Endothelial cell (in vitro differentiated cells): ENCODE results near the gene SMC6. TPM values are rescaled to one million over a fixed set of nuclear protein-coding genes. Genes with fewer than 3 reads are reported as not detected.

Source experiments
- DNase-seq: peaks from one replicate; pipeline ENCODE4 v3.0.0; 2021; ENCODE audit warnings: low spot score
- H3K27ac Mint-ChIP-seq: one replicate; pipeline ENCODE4 v1.8.0; 2021; ENCODE audit warnings: mixed read lengths, inconsistent platforms; ENCODE audit not compliant: unreplicated experiment
- H3K27me3 Mint-ChIP-seq: one replicate; pipeline ENCODE4 v1.8.0; 2021; ENCODE audit warnings: mild to moderate bottlenecking, moderate library complexity, mixed read lengths, inconsistent platforms; ENCODE audit not compliant: unreplicated experiment
- H3K36me3 Mint-ChIP-seq: one replicate; pipeline ENCODE4 v1.8.0; 2021; ENCODE audit warnings: mild to moderate bottlenecking, low read depth, mixed read lengths, inconsistent platforms; ENCODE audit not compliant: unreplicated experiment
- H3K4me1 Mint-ChIP-seq: one replicate; pipeline ENCODE4 v1.8.0; 2021; ENCODE audit warnings: mild to moderate bottlenecking, mixed read lengths, inconsistent platforms; ENCODE audit not compliant: unreplicated experiment
- H3K4me3 Mint-ChIP-seq: one replicate; pipeline ENCODE4 v1.8.0; 2021; ENCODE audit warnings: mild to moderate bottlenecking, mixed read lengths, inconsistent platforms; ENCODE audit not compliant: unreplicated experiment
- H3K9me3 Mint-ChIP-seq: one replicate; pipeline ENCODE4 v1.8.0; 2021; ENCODE audit warnings: mixed read lengths, inconsistent platforms; ENCODE audit not compliant: unreplicated experiment
- CTCF ChIP-seq: fragments of 200-600 bp; sonication (generic); IDR thresholded peaks from one replicate; pipeline ENCODE4 v1.5.0; 2021; ENCODE audit warnings: antibody characterized with exemption; ENCODE audit not compliant: unreplicated experiment
- total RNA-seq: library from RNA; stranded (reverse); fragmentation: NEBNext Ultra II Directional; extraction: Animal tissue kit (Norgen Biotek cat#: 25700); gene quantifications from one replicate; pipeline ENCODE4 v1.2.1, GENCODE V29; 2021; ENCODE audit not compliant: unreplicated experiment

SMC6 gene
- total RNA-seq, 1 donor from 2014 or later, result 28.8 TPM

- Mint-ChIP-seq H3K4me1 (no peaks in the 10 kb centered on the region), H3K4me3 (no peak overlapping the region), H3K36me3 (no peaks in the 10 kb centered on the region), H3K9me3 (no peaks in the 10 kb centered on the region), H3K27ac (no peak overlapping the region), H3K27me3 (peaks cover 1% of the 10 kb centered on the region)
- no peak for TF ChIP-seq CTCF
- DNase-seq, result no peak
Observed at GRCh38 chr2:17765398-17765797, 11.8 kb upstream of the SMC6 start.

GRCh38 chr2:17763641-17764333 lies 10.2 kb upstream of the SMC6 start:
- H3K36me3 Mint-ChIP-seq, result no peaks in the 10 kb centered on the region
- no peaks in the 10 kb centered on the region for H3K27me3 Mint-ChIP-seq
- H3K4me1 Mint-ChIP-seq, result no peaks in the 10 kb centered on the region
- H3K4me3 Mint-ChIP-seq, result no peak overlapping the region
- DNase-seq, result no peak
- TF ChIP-seq CTCF, result no peak
- H3K27ac Mint-ChIP-seq, result no peak overlapping the region
- no peaks in the 10 kb centered on the region for H3K9me3 Mint-ChIP-seq

GRCh38 chr2:17762451-17762850 lies 8.8 kb upstream of the SMC6 start:
- no peaks in the 10 kb centered on the region for H3K4me1 Mint-ChIP-seq
- H3K36me3 Mint-ChIP-seq, result no peaks in the 10 kb centered on the region
- H3K9me3 Mint-ChIP-seq, result no peaks in the 10 kb centered on the region
- no peak overlapping the region for H3K4me3 Mint-ChIP-seq
- no peak overlapping the region for H3K27ac Mint-ChIP-seq
- H3K27me3 Mint-ChIP-seq, result no peaks in the 10 kb centered on the region
- TF ChIP-seq CTCF, result no peak
- DNase-seq, result no peak

- TF ChIP-seq CTCF, result no peak
- H3K36me3 Mint-ChIP-seq, result peaks cover 1% of the 10 kb centered on the region
- H3K4me1 Mint-ChIP-seq, result peaks cover 5% of the 10 kb centered on the region
- peaks cover 3% of the 10 kb centered on the region for H3K27me3 Mint-ChIP-seq
- DNase-seq, result no peak
- H3K27ac Mint-ChIP-seq, result no peak overlapping the region
- H3K9me3 Mint-ChIP-seq, result no peaks in the 10 kb centered on the region
- H3K4me3 Mint-ChIP-seq, result no peak overlapping the region
Observed at GRCh38 chr2:17759805-17760204, 6.2 kb upstream of the SMC6 start.

GRCh38 chr2:17758118-17758517 lies 4.5 kb upstream of the SMC6 start:
- H3K36me3 Mint-ChIP-seq, result peaks cover 4% of the 10 kb centered on the region
- H3K4me1 Mint-ChIP-seq, result peaks cover 7% of the 10 kb centered on the region
- H3K27me3 Mint-ChIP-seq, result peaks cover 5% of the 10 kb centered on the region
- no peak overlapping the region for H3K27ac Mint-ChIP-seq
- no peak overlapping the region for H3K4me3 Mint-ChIP-seq
- H3K9me3 Mint-ChIP-seq, result no peaks in the 10 kb centered on the region
- TF ChIP-seq CTCF, result no peak
- DNase-seq, result no peak
